ENCODE data around the gene MOV10L1. TPM values are rescaled to one million over a fixed set of nuclear protein-coding genes. Genes with fewer than 3 reads are reported as not detected.

The MOV10L1 gene
- total and polyA plus RNA-seq, 9 of the 15 experiments (the other 6 are each of a cell fraction or from before 2014, with no cell fraction given): 0.06 to 0.43 (median 0.15) TPM

- TF ChIP-seq PREB (CRISPR knock-in tag; IDR thresholded peaks at IDR 0.05): no peak
- TF ChIP-seq RB1 (IDR thresholded peaks at IDR 0.05; ENCODE audit: low read depth): 0 out of 2 replicates have a peak, but pooled peaks have one; percentile 39
- TF ChIP-seq PPARD (CRISPR knock-in tag; IDR thresholded peaks at IDR 0.05): no peak
- TF ChIP-seq ZNF280B (CRISPR knock-in tag; IDR thresholded peaks at IDR 0.05): no peak
- no peak for TF ChIP-seq ZBTB49 (CRISPR knock-in tag; IDR thresholded peaks at IDR 0.05; ENCODE audit: borderline replicate concordance)
- TF ChIP-seq ARID1B (IDR thresholded peaks at IDR 0.05): no peak
- TF ChIP-seq ZNF655 (CRISPR knock-in tag; IDR thresholded peaks at IDR 0.05): no peak
- no peak for TF ChIP-seq ZNF586 (CRISPR knock-in tag; conservative IDR thresholded peaks at IDR 0.05)
- TF ChIP-seq RAD21 (CRISPR knock-in tag; conservative IDR thresholded peaks at IDR 0.05 in 1 of 2, IDR thresholded peaks at IDR 0.05 in 1 of 2): peak in 1 of 2 experiments; percentile 29; a peak in 1 of 4 replicates
- TF ChIP-seq XRCC3 (IDR thresholded peaks at IDR 0.05): no peak
- TF ChIP-seq RCOR1 (IDR thresholded peaks at IDR 0.05; ENCODE audit: borderline replicate concordance in 1 of 2, low read depth in 2 of 2, low read length in 2 of 2): 0 out of 4 replicates have a peak, but pooled peaks of 1 of the 2 experiments have one; percentile 14
- no peak for TF ChIP-seq RFX5 (IDR thresholded peaks at IDR 0.05; ENCODE audit: low read depth, low read length)
- TF ChIP-seq CHD1 (IDR thresholded peaks at IDR 0.05; ENCODE audit: low read length): no peak
- TF ChIP-seq NELFE (IDR thresholded peaks at IDR 0.05; ENCODE audit: insufficient read depth, insufficient read length): no peak
- TF ChIP-seq HIVEP1 (CRISPR knock-in tag; IDR thresholded peaks at IDR 0.05): no peak
- TF ChIP-seq ZNF778 (CRISPR knock-in tag; IDR thresholded peaks at IDR 0.05): no peak
- no peak for TF ChIP-seq DEAF1 (CRISPR knock-in tag; IDR thresholded peaks at IDR 0.05)
- TF ChIP-seq HOXB6 (CRISPR knock-in tag; IDR thresholded peaks at IDR 0.05; ENCODE audit: borderline replicate concordance): no peak
- TF ChIP-seq ZNF134 (CRISPR knock-in tag; conservative IDR thresholded peaks at IDR 0.05): no peak
Measured at GRCh38 chr22:50190182-50190940, 100.6 kb downstream of the MOV10L1 start (continued).

Data from K562 (cell line).